ENCODE results near the gene DIMT1.
A peak's percentile ranks its signal among the peaks of the same experiment; 100 is the strongest.

DIMT1 gene

DNA sequence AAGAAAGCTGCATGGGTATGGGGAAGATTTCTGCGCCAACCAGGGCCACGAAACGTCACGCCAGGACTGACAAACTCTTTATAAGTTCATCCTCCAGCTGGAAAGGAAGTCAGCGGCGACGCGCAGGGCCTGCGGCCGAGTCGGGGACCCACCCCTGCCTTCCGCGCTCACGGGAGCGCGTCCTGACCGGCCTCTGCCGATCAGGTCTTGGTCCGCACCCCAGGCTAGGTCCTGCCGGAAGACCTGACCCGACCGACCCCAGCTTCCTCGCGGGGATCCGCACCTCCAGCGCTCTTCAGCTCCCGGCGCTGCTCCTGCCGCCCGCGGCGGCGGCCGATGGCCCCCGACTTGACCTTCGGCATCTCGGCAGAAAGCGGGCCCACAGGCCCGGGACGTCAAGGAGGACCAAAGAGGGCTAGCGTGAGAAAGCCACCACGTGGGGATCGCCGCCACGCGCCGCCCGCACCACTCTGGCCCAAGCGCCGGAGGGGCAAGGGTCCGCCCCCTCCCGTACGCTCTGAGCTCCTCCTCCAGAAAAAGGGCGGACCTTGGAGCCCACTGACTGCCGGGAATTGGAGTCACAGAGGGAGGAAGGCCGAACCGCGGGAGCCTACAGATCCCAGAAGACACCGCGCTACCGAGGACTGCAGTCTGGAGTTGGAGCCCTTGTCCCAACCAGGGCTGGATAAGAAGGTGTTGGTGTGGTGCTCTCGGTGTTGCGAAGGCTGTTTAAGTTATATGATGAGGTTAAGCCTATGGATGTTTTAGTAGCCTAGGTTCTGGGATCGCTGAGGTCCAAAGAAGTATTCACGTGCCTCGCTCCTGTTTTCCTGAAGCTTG lies at the start of gene DIMT1:
TSS of gene DIMT1 (minus strand) at position 495 of the 840 bp plus-strand sequence. CDS start at position 362, 133 bp downstream.
- DNase-seq = peak; percentile 89

GRCh38 chr5:62450259-62450658 lies 46.6 kb upstream of the DIMT1 start:
- no peak for DNase-seq

GRCh38 chr5:62448528-62448927 lies 44.8 kb upstream of the DIMT1 start:
- DNase-seq = no peak

- DNase-seq = no peak
Measured at GRCh38 chr5:62432621-62433064, 28.9 kb upstream of the DIMT1 start.

GRCh38 chr5:62431735-62432620 lies 28.3 kb upstream of the DIMT1 start:
- DNase-seq = no peak

DNA sequence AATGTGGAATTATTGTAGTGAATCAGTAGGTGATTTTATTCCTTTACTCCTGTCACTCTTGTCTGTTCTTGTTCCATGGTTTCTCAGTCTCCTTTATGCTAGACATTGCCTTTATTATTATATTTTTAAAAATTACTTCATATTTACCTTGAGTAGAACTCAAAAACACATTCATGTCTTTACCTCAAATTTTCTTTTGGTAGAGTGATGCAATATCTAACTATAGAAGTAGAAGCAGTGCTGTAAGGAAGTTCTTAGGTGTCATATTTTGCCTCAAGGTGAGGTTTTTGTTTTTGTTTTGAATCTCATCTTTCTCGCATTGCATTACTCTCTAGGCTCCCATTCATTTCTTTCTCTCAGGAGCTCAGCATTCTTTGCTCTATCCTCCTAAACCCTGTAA lies 21.1 kb upstream of the DIMT1 start:
- DNase-seq = no peak

GRCh38 chr5:62421414-62421813 lies 17.7 kb upstream of the DIMT1 start:
- DNase-seq = no peak

GRCh38 chr5:62419609-62420008 lies 15.9 kb upstream of the DIMT1 start:
- DNase-seq = no peak

- no peak for DNase-seq
Measured at GRCh38 chr5:62418462-62419076, 14.9 kb upstream of the DIMT1 start.

- DNase-seq = no peak
Measured at GRCh38 chr5:62413711-62414110, 10.0 kb upstream of the DIMT1 start.

- DNase-seq = peak; percentile 95
Measured at GRCh38 chr5:62412549-62413329, 9.0 kb upstream of the DIMT1 start, which contains the start of gene IPO11. IPO11 (plus strand) TSS chr5:62412763; CDS start chr5:62437280, 24,517 bp downstream.

- no peak for DNase-seq
Measured at GRCh38 chr5:62395210-62395950, 8.3 kb downstream of the DIMT1 start.

GRCh38 chr5:62386824-62387223 lies 16.9 kb downstream of the DIMT1 start:
- DNase-seq = no peak

DNA sequence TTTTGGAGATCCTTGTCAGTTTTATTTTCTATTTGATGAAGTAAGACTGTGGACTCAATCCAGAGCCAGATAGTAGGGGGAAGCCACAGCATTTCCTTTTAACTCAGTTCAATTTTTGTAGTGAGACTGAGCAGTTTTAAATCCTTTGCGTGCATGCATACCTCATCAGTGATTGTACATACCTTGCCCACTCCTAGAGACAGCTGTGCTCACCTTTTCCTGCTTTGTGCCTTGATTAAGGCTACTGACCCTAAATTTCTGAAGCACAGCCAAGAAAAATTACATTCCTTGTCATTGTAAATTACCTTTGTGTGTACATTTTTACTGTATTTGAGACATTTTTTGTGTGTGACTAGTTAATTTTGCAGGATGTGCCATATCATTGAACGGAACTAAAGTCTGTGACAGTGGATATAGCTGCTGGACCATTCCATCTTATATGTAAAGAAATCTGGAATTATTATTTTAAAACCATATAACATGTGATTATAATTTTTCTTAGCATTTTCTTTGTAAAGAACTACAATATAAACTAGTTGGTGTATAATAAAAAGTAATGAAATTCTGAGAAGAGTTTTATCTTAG lies 17.8 kb downstream of the DIMT1 start:
- DNase-seq = no peak

GRCh38 chr5:62385131-62385530 lies 18.6 kb downstream of the DIMT1 start:
- DNase-seq = no peak

GRCh38 chr5:62376064-62376463 lies 27.6 kb downstream of the DIMT1 start:
- no peak for DNase-seq

DNA sequence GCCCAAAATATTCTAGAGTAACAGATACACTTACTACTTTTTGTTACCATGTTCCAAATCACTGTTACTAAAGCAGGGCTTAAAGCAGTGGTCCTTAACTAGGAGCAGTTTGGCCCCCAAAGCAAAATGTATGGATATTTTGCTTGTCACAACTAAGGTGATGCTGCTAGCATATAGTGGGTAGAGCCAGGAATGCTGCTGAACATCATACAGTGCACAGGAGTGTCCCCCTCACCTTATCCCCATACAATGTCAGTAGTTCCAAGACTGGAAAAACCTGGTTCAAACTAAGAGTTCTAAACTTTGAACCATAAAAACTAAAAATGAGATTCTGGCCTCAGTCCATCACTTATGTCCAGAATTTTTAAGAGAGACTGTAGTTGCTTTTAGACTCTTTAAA lies 28.1 kb downstream of the DIMT1 start:
- no peak for DNase-seq

DNA sequence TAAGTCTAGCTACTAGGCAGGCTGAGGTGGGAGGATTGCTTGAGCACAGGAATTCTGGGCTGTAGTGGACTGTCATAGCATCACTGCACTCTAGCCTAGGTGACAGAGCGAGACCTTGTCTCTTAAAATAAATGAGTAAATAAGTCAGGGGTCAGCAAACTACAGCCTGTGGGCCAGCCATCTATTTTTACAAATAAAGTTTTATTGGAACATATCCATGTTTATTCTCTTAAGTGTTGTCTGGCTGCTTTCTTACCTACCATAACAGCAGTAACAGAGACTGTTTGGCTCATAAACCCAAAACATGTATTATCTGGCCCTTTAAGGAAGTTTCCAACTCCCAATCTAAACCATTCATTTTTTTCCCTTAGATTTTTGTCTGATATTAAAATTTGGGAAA lies 29.6 kb downstream of the DIMT1 start:
- DNase-seq = no peak

DNA sequence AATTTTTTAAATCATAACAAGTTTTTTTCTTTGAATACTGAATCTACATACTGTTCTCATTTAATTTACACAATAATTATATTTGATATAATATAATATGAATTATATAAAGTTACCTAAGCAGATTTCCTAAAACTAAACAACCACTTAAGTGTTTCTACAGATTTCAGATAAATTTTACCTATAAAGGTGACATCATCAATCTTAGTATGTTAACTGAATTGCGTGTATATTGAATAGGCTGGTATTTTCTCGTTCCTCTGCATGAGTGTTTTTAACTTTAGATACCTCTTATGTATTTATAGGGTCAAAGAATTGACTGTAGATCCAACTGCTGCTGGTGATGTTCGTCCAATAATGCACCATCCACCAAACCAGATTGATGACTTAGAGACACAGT lies 30.3 kb downstream of the DIMT1 start:
- no peak for DNase-seq

DNA sequence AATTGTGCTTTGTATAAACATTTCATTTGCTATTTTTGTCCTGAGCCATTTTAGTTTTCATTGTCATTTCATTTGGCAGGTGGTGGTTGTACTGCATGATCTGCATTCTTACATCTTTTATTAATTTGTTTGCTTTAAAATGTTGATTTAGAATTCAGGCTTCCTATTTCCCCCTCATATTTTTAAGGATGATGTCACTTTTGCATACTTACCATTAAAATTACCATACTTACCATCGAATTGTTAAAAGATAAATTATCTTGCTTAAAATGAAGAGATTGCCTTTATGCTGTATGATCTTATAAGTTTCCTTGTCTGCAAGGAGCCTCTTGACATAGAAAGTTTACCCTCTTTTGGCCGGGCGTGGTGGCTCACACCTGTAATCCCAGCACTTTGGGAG lies 31.1 kb downstream of the DIMT1 start:
- no peak for DNase-seq

DNA sequence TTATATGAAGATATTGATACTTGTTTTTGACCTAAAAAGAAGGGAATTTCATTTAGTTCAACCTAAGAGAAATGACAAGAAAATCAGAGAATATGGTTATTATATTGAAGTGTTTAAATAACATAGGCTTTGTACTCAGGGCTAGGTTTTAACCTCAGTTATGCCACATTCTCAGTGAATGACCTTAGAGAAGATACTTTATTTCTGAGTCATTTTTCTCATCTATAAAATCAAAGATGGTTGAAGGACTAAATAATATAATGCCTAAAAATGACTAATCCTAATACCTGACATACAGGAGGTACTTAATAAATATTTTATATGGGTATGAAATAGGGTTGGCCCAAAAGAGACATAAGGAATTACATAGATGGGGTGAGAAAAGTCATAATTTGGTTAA lies 32.3 kb downstream of the DIMT1 start:
- DNase-seq = no peak

All from NCI-H2171 treated with DMSO at 0.1 percent for 48 hours (cell line).